GM19372 (cell line): Measurements from ENCODE around the gene THPO.

Experiments
- ATAC-seq: cut with Tn5 transposase; IDR thresholded peaks from one replicate; pipeline ENCODE4 v1.9.1; 2021; ENCODE audit warnings: mild to moderate bottlenecking, low read depth, moderate library complexity; ENCODE audit not compliant: unreplicated experiment

The THPO gene

DNA sequence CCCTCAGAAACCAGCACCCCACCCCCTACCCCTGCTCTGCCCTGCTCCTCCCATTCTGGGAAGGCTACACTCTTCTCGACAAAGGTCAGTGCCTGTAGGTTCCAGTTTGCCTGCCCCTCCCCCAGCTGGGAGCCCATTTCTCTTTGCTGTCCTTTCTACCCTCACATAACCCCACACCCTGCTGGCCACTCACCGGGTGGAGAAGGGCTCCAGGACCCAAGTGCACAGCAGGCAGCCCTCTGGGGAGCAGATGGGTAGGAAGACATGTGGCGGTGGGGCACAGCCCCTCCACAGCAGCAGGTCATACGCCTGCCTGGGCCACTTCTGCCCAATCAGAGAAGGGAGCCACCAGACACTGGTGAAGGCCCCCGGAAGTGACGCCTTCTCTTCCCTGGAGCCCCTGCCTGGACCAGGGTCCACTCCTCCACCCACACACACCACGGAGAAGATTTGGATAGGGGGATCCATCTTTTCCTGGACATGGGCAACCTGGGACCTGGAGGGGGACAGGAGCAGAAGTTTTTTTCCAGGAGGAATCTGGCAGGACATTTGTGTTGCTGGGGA lies at the start of gene THPO:
THPO (minus strand) TSS at position 326 of the 564 bp plus-strand sequence. CDS start 1,948 bp downstream, outside the sequence.
- ATAC-seq: no peak

DNA sequence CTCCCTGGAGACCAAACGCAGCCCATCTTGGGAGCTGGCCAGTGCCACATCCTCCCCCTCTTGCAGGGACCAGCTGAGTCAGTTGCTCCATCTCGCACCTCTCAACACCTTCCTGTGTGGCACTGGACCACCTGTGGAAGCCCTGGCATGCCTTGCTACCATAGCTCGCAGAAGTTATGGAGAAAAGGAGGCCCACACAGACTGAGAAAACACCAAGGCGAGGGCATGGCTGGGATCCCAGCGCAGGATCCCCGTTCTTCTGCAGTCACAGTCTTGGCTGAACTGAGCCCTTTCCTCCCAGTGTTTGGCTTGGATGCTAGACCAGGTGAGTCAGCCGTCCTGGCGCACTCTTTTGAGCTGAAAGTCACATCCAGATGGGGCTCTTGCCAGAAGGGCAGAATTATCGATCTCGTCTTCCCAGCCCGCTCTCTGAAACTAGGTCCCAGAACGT lies 48.7 kb upstream of the THPO start:
- no peak for ATAC-seq

DNA sequence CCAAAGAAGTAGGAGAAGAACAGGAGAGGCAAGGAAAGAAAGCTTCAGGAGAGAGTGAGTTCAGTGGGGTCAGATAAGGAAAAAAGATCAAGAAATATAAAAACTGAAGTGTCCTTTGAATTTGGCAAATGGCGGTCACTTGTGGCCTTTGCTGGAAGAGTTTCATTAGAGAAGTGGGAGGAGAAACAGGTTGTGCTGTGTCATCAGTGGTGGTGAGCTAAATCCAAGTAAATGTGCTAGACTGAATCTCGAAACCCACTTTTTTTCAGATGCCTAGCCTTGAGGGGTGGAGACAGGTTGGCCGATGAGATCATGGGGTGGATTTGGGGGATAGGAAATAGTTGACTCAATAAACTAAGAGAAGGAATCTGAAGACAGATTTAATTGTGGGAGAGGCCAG lies 45.6 kb upstream of the THPO start:
- no peak for ATAC-seq

DNA sequence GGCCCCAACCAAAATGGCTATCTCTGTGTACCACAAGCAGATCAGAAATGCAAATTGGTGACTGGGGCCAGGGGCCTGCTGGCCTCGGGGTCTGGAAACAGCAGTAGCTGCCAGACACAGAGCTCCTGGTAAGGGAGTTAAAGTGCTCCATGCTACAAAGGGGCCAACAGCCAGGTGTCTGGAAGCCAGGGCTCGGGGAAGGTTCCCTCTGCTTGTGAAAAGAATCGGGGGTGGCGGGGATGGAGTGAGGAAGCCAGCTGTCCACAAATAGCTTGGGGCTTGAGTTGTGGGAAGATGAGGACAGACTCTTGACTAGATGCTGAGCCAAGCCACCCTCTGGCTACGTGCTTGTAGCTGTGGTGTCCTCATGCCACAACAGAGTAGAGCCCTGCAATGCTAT lies 41.2 kb upstream of the THPO start:
- ATAC-seq: no peak

DNA sequence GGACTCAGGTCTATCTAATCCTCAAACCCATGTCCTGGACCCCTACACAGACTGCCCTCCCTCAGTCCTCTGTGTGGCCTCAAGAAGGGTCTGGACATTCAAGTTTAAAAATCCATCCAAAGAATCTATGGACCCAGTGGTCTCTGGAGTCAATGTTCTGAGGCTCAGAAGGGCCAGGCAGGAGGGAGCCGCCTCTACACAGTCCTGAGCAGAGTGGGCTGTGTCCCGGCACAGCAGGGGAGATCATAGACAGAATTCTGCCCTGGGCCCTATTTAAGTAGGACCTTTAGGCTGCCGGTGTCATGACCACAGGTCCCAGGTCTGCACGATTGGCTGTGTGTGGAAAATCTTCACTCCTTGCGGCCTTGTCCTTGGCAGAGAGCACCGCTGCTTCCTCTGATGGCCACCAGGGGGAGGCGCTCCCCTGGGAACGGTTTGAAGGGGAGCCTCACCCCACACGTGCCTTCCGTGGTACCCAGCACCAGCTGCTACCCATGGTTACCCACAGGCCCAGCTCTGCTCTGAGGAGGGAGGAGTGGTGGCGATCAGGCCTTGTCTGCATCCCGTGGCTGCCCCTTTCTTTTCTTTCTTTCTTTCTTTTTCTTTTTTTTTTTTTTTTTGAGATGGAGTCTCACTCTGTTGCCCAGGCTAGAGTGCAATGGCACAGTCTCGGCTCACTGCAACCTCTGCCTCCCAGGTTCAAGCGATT lies 39.8 kb upstream of the THPO start:
- no peak for ATAC-seq

DNA sequence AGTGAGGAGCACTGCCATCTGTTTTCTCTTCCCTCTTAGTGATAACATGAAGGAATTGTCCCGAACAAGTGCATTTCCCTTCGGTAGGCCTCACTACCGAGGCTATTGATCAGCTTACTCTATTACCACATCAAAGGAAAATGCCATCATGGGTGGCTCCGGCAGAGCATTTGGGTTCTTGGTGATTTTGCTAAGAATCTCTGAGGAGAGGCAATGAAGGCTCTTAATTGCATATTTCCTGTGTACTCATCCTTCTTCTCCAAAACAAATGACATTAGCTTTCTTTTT lies 37.1 kb upstream of the THPO start:
- ATAC-seq: no peak

DNA sequence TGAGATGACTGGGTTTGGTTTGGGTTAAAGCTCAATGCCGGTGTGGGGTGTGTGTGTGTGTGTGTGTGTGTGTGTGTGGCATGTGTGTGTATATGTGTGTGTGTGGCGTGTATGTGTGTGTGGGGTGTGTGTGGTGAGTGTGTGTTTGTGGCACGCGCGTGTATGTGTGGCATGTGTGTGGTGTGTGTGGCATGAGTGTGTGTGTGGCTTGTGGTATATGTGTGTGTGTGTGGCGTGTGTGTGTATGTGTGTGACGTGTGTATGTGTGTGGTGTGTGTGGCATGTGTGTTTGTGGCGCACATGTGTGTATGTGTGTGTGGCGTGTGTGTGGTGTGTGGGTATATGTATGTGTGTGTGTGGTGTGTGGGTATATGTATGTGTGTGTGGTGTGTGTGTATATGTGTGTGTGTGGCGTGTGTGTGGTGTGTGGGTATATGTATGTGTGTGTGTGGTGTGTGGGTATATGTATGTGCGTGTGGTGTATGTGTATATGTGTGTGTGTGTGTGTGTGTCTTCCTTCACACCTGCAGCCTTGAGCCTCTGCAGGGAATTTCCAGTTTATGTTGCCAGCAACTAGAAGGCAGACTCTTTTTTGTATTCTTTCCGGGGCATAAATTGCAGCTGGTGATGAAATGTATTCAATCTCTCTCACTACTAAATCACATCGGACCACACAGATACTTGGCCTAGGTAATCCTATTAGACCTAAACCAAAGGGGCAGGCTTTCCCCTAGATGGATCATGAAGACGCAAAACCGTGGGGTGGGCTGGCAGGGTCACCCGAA lies 36.6 kb upstream of the THPO start:
- ATAC-seq: no peak

DNA sequence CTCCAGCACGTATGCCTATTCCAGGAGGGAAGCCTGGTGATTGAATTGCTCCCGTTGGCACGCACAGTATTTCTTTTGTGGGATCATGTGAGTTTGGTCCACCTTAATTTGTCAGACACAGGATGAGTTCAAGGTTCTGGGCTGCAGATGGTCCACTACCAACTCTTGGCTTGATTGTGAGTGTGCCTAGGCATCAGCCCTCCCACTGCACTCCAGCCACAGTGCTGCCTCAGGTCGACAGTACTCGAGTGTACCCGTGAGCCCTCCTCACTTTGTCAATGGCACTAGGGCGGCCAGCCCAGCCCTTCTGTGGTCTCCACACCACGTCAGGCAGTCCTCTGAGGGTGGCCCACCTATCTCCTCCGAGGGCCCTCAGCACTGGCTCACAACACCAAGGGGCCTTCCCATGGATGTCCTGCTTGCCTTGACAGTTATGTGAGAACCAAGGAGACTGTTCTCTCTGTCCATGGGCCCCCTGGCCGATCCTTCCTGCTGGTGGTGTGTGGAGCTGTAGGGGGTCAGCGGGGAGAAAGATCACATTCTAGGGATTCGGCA lies 32.0 kb upstream of the THPO start:
- no peak for ATAC-seq

DNA sequence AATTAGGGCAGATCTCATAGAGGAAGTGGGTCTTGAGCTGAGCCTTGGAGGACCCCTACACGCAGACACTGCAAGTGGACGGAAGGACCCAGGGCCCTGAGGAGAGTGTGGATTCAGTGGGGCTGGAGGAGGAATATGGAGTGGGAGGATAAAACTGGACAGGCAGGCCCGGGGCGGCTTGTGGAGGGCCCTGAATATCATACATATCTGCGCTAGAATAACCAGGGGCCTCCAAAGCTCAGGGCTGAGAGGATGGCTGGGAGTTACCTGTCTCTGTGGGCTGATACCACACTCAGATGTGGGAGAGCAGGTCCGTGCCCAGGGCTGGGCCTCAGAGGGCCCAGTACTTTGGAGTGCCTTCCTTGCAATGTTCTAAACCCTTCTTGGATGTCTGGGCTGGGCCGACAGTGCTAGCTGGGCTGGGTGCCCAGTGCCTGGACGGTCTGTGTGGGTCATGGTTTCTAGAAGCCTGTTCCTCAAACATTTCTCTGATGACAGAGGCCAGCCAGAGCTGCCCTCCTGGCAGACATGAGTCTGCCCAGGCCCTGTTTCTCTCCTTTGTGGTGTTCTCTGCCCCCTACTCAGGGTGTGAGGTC lies 31.4 kb upstream of the THPO start:
- ATAC-seq: no peak

DNA sequence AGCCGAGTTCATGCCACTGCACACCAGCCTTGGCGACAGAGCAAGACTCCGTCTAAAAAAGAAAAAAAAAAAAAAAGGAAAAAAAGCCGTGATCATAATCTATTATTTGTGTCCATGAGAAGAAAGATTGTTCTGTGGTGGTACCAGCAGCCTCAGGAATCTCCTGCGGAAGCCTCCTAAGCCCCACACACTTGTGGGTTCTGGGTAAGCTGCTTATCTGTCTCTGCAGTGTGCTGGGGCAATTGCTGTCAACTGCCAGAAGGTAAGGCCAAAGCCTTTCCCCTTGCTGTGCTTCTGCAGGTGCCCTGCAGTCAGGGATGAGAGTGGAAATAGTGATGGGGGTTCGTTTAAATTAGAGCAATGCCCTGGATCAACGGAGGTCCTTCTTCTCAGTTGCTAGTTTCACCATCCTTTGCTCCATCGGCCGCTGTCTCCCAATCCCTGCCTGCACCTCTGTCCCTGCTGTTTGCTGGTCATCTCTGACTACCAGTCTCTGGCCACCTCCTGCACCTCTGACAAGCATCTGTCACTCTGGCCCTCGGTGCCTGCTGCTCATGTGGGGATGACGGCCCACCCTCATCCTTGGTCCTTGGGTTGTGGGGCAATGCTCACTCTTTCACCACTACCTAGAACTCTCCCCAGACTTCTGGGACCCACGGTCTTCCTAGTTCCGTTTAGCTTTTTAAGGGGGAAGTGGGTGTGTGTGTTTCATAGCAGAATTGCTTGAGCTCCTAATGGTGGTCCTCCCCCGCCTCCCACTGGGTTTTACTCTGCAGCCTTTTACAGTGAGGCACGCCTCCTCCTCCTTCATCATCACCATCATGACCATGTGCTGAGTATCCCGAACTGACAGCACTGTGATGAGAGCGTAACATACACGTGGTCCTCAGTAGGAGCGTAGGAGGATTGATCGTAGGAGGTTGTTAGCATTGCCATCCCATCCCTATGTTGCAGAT lies 27.3 kb upstream of the THPO start:
- ATAC-seq: no peak

DNA sequence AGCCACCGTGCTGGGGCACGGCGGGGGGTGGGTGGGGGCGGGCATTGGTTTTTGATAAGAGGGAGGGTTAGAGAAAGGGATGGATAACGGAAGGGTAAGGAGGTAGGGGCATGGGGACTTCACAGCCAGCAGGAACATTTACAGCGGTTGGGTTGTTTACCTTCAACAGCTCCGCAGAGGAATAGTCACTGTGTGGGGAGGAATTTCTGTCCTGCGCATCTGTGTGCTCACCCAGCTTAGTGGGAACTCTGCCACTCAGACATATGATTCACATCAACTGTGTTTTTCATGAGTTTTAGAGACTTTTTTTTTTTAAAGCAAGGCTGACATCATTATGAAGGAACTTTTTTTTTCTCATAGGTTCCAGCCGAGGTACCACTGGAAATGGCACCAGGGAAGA lies 21.4 kb upstream of the THPO start:
- no peak for ATAC-seq

DNA sequence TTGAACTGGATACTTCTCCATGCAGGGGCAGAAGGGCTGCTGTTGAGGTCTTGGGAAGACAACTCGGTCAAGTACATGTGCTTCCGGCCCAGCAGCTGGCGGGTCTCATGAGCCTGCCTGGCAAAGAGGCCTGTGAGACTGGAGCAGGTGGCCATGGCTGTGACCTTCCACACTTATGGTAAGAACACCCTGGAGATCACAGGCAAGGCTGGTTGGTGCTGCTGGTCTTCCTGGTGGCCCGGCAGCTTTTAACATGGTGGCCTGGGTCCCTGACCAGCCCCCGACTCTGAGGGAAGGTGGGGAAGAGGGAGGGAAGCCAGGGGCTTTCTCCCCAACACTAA lies 17.3 kb upstream of the THPO start:
- no peak for ATAC-seq

DNA sequence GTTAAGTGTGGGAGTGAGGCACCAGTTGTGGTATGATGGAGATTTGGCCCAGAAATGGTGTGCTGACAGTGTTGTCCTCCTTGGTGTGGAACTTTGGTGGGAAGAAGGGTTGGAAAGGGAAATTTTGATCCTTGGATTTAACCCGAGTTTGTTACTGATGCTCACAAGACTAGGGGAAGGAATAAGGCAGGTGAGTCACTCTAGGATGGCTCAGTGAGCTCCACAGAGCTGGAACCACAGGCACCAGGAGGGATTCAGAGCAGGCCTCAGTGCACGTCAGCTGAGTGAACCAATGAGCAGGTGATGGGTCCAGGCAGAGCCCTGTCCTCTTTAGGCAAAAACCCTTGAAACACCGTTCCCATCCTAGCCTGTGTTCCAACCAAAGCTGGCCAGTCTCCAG lies 13.3 kb upstream of the THPO start:
- ATAC-seq: no peak

DNA sequence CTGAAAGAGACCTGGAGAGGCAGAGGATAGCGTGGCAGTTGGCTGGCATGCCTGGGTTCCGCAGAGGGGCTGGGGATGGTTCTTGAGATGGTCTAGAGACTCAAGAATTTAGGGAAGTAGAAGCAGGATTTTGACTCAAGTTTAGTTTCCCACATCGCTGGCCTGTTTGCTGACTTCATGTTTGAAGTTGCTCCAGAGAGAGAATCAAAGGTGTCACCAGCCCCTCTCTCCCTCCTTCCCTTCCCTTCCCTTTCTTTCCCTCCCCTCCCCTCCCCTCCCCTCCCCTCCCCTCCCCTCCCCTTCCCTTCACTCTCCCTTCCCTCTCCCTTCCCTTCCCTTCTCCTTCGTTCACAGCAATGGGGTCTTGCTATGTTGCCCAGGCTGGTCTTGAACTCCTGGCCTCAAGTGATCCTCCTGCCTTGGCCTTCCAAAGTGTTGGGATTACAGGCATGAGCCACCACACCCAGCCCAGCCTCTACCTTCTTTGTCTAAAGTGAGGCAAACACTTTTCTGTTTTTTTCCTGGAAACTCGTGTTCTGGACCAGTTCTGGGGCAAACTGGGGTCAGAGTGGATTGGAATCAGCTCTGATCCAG lies 12.0 kb upstream of the THPO start:
- ATAC-seq: no peak

DNA sequence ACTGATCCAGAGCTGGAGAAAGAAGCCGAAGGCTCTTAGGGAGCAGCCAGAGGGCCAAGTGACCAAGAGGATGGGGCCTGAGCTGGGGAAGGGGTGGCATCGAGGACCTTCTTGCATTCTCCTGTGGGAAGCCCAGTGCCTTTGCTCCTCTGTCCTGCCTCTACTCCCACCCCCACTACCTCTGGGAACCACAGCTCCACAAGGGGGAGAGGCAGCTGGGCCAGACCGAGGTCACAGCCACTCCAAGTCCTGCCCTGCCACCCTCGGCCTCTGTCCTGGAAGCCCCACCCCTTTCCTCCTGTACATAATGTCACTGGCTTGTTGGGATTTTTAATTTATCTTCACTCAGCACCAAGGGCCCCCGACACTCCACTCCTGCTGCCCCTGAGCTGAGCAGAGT lies 11.4 kb upstream of the THPO start:
- ATAC-seq: no peak

DNA sequence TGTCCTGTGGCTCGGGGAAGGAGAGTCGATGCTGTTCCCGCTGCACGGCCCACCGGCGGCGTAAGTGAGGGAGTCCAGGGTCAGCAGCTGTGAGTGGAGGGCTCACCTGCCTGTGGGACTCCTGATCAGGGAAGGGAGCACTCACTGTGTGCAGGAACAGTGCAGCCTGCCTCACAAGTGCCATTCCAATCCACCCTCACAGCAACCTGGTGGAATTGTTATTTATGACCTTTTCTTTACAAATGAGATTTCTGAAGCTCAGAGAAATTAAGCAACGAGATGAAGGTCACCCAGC lies 10.9 kb upstream of the THPO start:
- no peak for ATAC-seq

DNA sequence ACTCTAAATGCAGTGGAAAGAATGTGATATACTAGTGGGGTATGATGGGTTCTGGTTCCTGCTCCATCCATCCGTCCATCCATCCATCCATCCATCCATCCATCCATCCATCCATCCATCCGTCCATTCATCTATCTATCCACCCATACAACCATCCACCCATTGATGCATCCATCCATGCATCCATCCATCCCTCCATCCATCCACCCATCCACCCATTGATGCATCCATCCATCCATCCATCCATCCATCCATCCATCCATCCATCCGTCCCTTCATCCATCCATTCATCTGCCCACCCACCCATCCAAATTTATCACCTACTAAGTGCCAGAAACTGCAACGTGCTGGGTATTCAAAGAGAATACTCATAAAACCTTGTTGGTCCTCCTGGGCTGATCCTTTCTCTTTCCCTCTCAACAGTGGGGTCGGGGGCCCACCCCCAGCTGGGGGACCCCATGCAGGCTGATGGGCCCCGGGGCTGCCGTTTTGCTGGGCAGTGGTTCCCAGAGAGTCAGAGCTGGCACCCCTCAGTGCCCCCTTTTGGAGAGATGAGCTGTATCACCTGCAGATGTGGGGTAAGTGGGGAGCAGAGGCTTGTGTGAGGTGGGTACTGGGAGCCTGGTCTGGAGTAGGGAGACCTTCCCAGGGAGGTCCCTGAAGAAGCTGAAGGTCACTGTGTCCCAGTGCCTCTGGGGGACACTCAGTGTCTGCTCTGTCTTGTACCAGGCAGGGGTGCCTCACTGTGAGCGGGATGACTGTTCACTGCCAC lies 10.3 kb upstream of the THPO start:
- ATAC-seq: no peak

DNA sequence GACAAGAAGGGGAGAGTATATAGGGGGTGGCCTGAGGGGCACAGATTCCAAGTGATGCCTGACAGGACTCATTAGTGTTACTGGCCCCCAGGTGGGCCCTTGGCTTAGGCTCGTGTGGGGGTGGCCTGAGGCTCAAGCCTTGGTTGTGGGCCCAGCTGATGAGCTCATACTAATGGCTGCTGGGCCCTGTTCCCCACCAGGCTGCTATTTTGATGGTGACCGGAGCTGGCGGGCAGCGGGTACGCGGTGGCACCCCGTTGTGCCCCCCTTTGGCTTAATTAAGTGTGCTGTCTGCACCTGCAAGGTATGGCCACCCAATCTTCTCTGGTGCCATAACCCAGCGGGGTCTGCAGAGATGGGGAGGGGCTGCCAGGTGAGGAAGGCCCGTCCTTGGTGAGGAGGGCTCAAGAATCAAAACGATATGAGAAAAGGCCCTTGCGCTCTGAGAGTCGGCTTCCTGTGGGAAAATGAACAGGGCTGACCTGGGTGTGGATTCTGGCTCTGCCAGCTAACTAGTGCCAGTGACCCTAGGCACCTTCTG lies 9.2 kb upstream of the THPO start:
- no peak for ATAC-seq
